Pons (tissue), 1 donor: ENCODE data around the gene CELF6.
A peak's percentile ranks its signal among the peaks of the same experiment; 100 is the strongest.
"Not testable (repeated sequence)": the region's sequence is repeated elsewhere in the genome, so short reads cannot be mapped to it uniquely, and the experiment has no call there.

Source experiments
- DNase-seq: peaks from one replicate; pipeline ENCODE4 v3.0.0-alpha.2; 2016; ENCODE audit warnings: low spot score

The CELF6 gene

GRCh38 chr15:72315706-72316370, 4.1 kb downstream of the CELF6 start:
- DNase-seq: no peak

DNA sequence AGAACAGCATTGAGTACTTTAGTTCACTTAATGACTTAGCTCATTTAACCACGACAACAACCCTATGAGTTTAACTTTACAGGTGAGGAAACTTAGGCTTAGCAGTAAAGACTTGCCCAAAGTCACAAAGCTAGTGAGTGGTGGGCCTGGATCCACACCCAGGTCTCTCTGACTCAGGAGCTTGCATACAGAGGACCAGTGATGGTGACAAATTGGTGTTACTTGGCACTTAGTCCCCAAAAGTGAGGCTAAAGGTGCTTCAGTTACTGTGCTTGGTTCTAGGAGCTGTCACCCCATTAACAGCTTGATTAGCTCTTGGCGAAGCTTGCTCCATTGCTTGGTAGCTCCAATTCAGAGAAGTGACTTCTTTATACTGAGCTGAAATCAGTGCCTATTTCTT, 6.1 kb downstream of the CELF6 start:
- DNase-seq: no peak

GRCh38 chr15:72313448-72313840, 6.5 kb downstream of the CELF6 start:
- no peak for DNase-seq

GRCh38 chr15:72312605-72313447, 7.1 kb downstream of the CELF6 start:
- peak; percentile 60 for DNase-seq

GRCh38 chr15:72307026-72307425, 12.9 kb downstream of the CELF6 start:
- no peak for DNase-seq

DNA sequence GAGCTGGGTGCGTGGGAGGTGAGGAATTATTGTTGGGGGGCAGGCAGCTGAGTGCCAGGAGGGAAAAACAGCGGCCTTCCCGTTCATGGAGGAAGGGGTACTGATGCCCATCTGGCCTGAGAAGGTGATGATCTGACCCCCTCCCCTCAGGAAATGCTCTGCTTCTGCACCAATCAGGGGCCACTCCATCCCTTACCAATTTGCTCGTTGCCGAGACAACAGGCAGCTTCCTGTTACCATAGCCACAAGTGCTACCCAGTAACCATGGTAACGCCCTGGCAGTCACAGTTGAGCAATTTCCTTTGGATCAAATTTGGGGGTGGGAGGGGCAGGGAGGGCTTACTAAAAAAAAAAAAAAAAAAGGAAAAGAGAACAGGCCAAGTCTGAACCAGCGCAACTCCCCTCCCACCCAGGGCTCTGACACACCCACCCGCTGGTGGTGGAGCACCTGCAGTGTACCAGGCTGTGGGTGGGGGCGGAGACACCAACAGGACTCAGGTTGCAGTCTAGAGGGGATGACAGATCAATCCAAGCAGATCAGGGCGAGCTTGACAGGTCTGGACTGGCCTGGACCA, 13.7 kb downstream of the CELF6 start:
- DNase-seq: peak; percentile 15

GRCh38 chr15:72304596-72304995, 15.4 kb downstream of the CELF6 start:
- DNase-seq: no peak

DNA sequence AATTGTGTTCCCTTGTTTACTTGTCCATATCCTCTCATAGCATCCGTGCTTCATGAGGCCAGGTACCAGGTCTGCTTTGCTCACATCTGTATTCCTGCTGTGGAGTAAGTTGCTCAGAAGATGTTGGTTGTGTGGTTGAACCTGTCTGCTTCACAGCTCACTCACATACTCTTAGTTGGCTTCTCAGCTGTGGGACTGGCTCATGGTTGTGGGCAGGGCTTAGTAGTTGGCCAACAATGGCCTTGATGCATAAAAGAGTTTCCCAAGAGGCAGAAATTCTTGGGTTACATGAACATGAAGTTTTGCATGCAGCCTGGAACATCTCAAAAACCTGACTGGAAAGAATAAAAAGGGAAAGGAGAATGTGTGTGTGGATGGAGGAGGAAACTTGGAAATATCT, 17.0 kb downstream of the CELF6 start:
- no peak for DNase-seq

- no peak for DNase-seq
Measured at GRCh38 chr15:72289597-72290325, 30.2 kb downstream of the CELF6 start.

- no peak for DNase-seq
Measured at GRCh38 chr15:72288796-72289596, 31.0 kb downstream of the CELF6 start.

- DNase-seq: no peak
Measured at GRCh38 chr15:72285927-72286516, 33.9 kb downstream of the CELF6 start.

DNA sequence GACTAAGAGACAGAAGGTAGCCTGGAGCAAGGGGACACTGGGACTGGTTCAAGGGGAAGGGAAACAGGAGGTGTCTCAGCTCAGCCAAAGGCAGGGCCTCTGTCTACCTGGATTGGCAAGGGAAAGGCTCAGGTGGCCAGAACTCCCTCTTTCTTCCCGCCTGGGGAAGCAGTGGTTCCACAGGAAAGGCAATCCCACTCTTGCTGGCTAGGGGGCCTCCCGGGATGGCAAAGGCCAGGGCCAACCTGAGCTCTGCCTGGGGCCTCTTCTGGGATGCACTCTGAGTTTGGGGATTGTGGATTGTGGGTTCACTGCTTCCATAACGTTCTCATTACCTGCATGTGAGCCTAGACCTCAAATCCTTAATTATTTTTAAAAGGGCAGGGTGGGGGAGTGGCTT, 34.6 kb downstream of the CELF6 start:
- no peak for DNase-seq

GRCh38 chr15:72284781-72285180, 35.2 kb downstream of the CELF6 start:
- DNase-seq: no peak

DNA sequence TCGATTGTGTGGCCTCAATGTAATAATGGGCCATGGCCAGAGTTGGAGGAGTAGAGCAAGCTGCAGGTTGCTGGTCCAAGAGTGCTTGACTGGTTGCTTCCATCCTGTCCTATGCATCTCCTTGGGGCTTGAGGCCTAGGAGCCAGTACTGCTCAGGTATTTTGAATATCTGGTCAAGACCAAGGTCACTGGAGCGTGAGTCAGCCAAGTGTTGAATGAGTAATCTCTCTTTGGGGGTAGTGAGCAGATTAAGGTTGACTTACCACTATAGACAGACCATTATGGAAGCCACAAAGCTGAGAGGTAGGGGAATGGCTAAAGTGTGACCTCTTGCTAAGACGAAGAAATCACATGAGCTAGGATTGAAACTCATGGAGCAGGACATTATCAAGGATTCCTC, 38.2 kb downstream of the CELF6 start:
- DNase-seq: no peak

- no peak for DNase-seq
Measured at GRCh38 chr15:72280751-72281150, 39.2 kb downstream of the CELF6 start.

- DNase-seq: no peak
Measured at GRCh38 chr15:72278737-72279136, 41.2 kb downstream of the CELF6 start.

DNA sequence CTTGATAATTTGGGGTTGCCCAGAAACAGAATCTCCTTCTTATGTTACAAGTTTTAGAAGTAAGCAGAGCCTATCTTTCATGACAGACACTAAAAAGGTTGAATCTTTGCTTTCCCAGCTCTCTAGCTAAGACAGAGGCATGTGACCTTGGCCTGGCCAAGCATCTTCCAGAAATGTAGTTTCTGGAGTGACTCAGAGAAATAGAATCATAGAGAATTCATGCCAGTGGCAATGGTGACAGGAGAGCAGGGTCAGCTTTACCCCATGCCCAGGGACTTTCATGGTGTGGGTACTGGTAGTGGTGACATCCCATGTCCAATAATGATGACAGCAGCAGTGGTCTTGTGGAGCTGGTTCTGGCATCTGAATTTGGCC, 43.6 kb downstream of the CELF6 start:
- DNase-seq: no peak

DNA sequence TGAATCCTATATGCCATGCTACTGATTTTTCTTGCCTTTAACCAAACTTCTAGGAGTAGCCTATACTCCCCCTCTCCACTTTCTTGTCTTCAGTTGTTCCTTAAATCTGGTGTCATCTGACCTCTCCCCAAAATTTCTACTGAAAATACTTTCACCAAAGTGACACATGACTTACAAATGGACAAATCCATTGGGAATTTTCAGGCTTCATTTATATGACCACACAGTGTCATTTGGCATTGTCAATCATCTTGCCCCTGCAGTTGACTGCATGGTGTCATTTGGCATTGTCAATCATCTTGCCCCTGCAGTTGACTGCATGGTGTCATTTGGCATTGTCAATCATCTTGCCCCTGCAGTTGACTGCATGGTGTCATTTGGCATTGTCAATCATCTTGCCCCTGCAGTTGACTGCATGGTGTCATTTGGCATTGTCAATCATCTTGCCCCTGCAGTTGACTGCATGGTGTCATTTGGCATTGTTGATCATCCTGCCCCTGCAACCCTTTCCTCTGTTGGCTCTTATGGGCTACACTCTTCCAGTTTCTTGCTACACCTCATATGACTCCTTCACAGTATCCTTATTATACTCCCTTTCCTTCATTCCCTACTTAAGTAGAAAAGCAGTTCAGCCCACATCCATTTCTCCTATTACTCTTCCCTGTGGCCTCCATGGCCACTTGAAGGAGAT, 44.2 kb downstream of the CELF6 start:
- not testable (repeated sequence) for DNase-seq

- no peak for DNase-seq
Measured at GRCh38 chr15:72272997-72273352, 47.0 kb downstream of the CELF6 start.

GRCh38 chr15:72272213-72272996, 47.6 kb downstream of the CELF6 start, which contains the start of gene PARP6:
PARP6 (minus strand) TSS chr15:72272554; CDS start chr15:72267477, 5,077 bp downstream.
- DNase-seq: peak; percentile 98
